ENCODE results near the gene PPP5C. TPM values are rescaled to one million over a fixed set of nuclear protein-coding genes. Genes with fewer than 3 reads are reported as not detected.

Gene PPP5C
- total RNA-seq, 4 donors from 2014 or later, result 39.9 to 74.7 (median 61.9) TPM

- Histone ChIP-seq H3K27me3 (no peaks in the 10 kb centered on the region), H3K27ac (replicated peaks in 1 of 4) (peak overlapping the region; percentile 16 to 59 (median 43)), H3K36me3 (peaks cover 11 to 67% (median 43%) of the 10 kb centered on the region in 4 donors), H3K9me3 (no peaks in the 10 kb centered on the region), H3K4me1 (peaks cover 35 to 53% (median 41%) of the 10 kb centered on the region in 4 donors), H3K4me3 (no peak overlapping the region)
- TF ChIP-seq POLR2A (IDR thresholded peaks at IDR 0.05; ENCODE audit: low read depth) (no peak), POLR2AphosphoS5 (IDR thresholded peaks at IDR 0.05) (peak in 1 of 2 donors; percentile 13)
- no peak for DNase-seq (ENCODE audit: extremely low spot score)
- intact Hi-C loops (cut with DNase I), result no loop called here
- 23% methylated on average over 2 of the region's 2 CpGs for WGBS
Observed at GRCh38 chr19:46378268-46378667, 31.4 kb downstream of the PPP5C start.

- Histone ChIP-seq H3K36me3 (peaks cover 18 to 84% (median 65%) of the 10 kb centered on the region in 4 donors), H3K4me3 (no peak overlapping the region), H3K4me1 (peaks cover 23 to 38% (median 31%) of the 10 kb centered on the region in 4 donors), H3K27ac (replicated peaks in 1 of 4) (no peak overlapping the region), H3K9me3 (no peaks in the 10 kb centered on the region), H3K27me3 (no peaks in the 10 kb centered on the region)
- DNase-seq (ENCODE audit: extremely low spot score), result no peak
- 93% methylated on average over 2 of the region's 2 CpGs for WGBS
- TF ChIP-seq EP300 (IDR thresholded peaks at IDR 0.05) (no peak), POLR2AphosphoS5 (IDR thresholded peaks at IDR 0.05) (no peak), CTCF (IDR thresholded peaks at IDR 0.05) (no peak), POLR2A (IDR thresholded peaks at IDR 0.05; ENCODE audit: low read depth) (no peak)
- intact Hi-C loops (cut with DNase I), result no loop called here
Observed at GRCh38 chr19:46380690-46381089, 33.8 kb downstream of the PPP5C start.

DNA sequence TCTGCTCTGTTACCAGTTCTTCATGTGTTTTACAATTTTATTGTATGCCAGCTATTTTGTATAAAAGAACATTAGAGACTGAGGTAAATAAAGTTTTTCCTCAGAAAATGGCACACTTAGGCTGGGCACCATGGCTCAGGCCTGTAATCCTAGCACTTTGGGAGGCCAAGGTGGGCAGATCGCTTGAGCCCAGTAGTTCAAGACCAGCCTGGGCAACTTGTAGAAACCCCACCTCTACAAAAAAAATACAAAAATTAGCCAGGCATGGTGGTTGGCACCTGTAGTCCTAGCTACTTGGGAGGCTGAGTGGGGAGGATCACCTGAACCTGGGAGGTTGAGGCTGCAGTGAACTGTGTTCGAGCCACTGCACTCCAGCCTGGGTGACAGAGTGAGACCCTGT, 34.5 kb downstream of the PPP5C start:
- TF ChIP-seq POLR2A (IDR thresholded peaks at IDR 0.05; ENCODE audit: low read depth) (no peak), POLR2AphosphoS5 (IDR thresholded peaks at IDR 0.05) (no peak), EP300 (IDR thresholded peaks at IDR 0.05) (no peak), CTCF (IDR thresholded peaks at IDR 0.05) (no peak)
- intact Hi-C loops (cut with DNase I), result no loop called here
- DNase-seq (ENCODE audit: extremely low spot score), result no peak
- no peaks in the 10 kb centered on the region for H3K27me3 ChIP-seq
- H3K9me3 ChIP-seq, result no peaks in the 10 kb centered on the region
- H3K4me3 ChIP-seq, result no peak overlapping the region
- H3K27ac ChIP-seq (replicated peaks in 1 of 4), result no peak overlapping the region
- peaks cover 23 to 38% (median 31%) of the 10 kb centered on the region in 4 donors for H3K4me1 ChIP-seq
- H3K36me3 ChIP-seq, result peaks cover 16 to 84% (median 62%) of the 10 kb centered on the region in 4 donors
- WGBS, result 100% methylated on average over 2 of the region's 2 CpGs

DNA sequence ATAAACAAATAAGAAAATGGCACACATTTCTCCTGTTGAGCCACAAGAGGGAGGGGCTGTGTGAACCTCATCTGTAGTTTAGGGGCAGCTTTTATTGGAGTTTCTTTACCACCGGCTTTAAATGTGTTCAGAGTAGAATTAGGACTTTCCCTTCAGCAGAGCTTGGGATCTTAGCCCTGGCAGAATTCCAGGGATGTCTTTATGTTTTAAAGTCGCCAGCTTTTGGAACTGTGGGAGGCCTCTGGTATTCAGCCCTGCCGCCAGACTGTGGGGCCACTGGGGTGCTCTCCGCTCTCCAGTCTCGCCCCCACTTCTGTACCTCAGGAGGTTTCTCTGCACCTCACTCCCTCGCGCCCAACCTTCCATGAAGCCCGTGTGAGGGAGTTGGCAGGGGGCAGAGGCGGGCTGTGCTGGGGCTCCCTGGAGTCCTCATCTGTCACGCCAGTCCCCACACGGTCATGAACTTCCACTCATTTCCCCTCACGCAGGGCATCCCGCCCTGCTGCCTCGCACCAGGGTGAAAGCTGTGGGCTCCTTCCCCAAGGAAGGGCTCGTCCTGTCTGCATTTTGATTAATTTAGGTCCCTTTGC, 35.0 kb downstream of the PPP5C start:
- Histone ChIP-seq H3K27ac (replicated peaks in 1 of 4) (no peak overlapping the region), H3K27me3 (no peaks in the 10 kb centered on the region), H3K4me1 (peaks cover 23 to 38% (median 31%) of the 10 kb centered on the region in 4 donors), H3K4me3 (no peak overlapping the region), H3K9me3 (no peaks in the 10 kb centered on the region), H3K36me3 (peaks cover 14 to 84% (median 62%) of the 10 kb centered on the region in 4 donors)
- TF ChIP-seq EP300 (IDR thresholded peaks at IDR 0.05) (no peak), CTCF (IDR thresholded peaks at IDR 0.05) (no peak), POLR2A (IDR thresholded peaks at IDR 0.05; ENCODE audit: low read depth) (no peak)
- intact Hi-C loops (cut with DNase I), result no loop called here
- 86% methylated on average over 15 of the region's 15 CpGs for WGBS
- no peak for DNase-seq (ENCODE audit: extremely low spot score)

DNA sequence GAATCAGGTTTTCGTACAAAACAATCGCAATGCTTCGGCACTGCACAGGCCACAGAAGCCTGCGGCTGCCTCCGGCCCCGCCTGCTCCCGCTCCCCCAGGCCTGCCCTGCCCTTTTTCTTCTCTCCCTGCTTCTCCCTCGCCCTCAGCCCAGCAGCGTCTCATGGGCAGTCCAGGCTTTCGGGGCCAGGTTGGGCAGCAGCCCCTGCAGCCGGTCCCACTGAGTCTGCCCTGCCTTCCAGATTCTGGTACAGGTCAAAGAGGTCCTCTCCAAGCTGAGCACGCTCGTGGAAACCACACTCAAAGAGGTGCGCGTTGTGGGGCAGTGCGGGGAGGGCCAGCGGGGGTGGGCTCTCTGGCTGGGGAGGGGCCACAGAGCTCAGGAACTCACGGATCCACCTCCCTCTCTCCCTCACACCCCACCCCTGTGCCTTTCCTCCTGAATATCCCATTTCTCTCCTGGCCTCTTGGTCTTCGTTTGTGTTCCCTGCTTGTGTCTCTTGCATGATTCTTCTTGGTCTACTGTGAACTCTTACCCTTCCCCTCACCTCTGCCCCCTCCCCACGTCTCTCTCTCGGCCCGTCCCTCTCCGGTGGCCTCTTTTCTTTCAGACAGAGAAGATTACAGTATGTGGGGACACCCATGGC, 36.4 kb downstream of the PPP5C start:
- no peak overlapping the region for H3K27ac ChIP-seq (replicated peaks in 1 of 4)
- 84% methylated on average over 19 of the region's 23 CpGs for WGBS
- no peak for TF ChIP-seq CTCF (IDR thresholded peaks at IDR 0.05)
- no peak for TF ChIP-seq EP300 (IDR thresholded peaks at IDR 0.05)
- no peak for TF ChIP-seq POLR2A (IDR thresholded peaks at IDR 0.05; ENCODE audit: low read depth)
- TF ChIP-seq POLR2AphosphoS5 (IDR thresholded peaks at IDR 0.05), result no peak
- DNase-seq (ENCODE audit: extremely low spot score), result no peak
- H3K27me3 ChIP-seq, result no peaks in the 10 kb centered on the region
- intact Hi-C loops (cut with DNase I), result no loop called here
- no peaks in the 10 kb centered on the region for H3K9me3 ChIP-seq
- peaks cover 14 to 29% (median 21%) of the 10 kb centered on the region in 4 donors for H3K4me1 ChIP-seq
- no peak overlapping the region for H3K4me3 ChIP-seq
- peaks cover 25 to 90% (median 72%) of the 10 kb centered on the region in 4 donors for H3K36me3 ChIP-seq
